ENCODE results near the gene THOC7.

DNA sequence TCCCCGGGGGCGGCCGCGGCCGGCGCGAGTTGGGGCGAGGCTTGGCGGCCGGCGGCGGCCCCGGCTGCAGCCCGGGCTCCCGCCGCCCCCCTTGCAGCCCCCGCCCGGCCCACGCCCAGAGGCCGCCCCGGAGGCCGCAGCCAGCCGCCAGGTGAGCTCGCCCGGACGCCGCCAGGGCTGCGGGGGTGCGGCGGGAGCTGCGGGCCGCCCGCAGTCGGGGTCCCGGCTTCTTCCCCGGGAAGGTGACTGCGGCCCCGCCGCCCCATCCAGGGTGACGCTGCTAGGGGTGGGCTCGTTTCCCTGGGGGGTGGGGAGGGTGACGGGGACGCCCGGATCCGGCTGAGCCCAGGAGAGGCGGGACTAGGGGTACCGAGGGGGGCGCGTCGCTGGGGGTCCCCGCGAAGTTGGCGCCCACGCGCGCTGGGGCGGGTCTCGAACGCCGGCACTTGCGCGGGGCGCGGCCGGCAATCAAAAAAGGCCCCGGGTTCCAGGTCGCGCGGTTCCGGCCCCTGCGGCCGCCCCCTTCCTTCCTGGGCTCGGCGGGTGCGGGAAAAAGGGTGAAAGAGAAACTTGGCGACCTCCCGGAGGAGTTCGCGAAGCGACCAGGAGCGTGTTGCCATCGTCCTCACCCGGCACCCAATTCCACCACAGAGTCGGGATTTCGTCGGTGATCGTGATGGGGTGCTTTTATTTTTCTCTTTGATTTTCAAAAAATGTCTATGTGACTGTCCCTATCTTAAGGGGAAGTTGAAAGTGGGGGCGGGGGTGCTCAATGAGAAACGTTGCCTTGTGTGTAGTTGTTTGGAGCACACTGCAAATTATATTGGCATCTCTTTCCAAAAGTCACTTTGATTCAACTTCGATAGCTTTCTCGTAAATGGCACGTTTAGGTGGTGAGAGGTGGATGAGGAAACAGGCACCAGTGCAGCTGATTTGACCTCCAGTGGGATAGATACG lies 681 bp upstream of the THOC7 start:
- TF ChIP-seq, protein P1, sequence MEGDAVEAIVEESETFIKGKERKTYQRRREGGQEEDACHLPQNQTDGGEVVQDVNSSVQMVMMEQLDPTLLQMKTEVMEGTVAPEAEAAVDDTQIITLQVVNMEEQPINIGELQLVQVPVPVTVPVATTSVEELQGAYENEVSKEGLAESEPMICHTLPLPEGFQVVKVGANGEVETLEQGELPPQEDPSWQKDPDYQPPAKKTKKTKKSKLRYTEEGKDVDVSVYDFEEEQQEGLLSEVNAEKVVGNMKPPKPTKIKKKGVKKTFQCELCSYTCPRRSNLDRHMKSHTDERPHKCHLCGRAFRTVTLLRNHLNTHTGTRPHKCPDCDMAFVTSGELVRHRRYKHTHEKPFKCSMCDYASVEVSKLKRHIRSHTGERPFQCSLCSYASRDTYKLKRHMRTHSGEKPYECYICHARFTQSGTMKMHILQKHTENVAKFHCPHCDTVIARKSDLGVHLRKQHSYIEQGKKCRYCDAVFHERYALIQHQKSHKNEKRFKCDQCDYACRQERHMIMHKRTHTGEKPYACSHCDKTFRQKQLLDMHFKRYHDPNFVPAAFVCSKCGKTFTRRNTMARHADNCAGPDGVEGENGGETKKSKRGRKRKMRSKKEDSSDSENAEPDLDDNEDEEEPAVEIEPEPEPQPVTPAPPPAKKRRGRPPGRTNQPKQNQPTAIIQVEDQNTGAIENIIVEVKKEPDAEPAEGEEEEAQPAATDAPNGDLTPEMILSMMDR (IDR thresholded peaks at IDR 0.05), result no peak
- TF ChIP-seq POLR2A (IDR thresholded peaks at IDR 0.05), result no peak
